ENCODE results near the gene PIK3R1.

DNA sequence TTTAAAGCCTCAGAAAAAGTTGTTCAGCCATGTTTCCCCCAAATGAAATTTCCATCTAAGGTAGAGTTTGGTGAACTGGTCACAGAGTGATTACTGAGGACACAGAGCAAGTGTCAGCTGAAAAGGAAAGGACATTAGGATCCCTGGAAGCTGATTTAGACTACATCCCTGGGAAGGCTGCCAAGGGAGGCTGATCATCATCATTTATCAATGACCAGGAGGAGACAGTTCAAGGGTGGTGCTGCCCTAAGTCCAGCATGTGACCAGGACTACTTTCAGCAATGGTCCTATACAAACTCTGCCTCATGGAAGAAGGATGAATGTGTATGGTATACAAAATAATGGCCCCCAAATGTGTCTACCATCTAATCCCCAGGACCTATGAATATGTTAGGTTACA lies 120.6 kb downstream of the PIK3R1 start:
- TF ChIP-seq, protein P1, sequence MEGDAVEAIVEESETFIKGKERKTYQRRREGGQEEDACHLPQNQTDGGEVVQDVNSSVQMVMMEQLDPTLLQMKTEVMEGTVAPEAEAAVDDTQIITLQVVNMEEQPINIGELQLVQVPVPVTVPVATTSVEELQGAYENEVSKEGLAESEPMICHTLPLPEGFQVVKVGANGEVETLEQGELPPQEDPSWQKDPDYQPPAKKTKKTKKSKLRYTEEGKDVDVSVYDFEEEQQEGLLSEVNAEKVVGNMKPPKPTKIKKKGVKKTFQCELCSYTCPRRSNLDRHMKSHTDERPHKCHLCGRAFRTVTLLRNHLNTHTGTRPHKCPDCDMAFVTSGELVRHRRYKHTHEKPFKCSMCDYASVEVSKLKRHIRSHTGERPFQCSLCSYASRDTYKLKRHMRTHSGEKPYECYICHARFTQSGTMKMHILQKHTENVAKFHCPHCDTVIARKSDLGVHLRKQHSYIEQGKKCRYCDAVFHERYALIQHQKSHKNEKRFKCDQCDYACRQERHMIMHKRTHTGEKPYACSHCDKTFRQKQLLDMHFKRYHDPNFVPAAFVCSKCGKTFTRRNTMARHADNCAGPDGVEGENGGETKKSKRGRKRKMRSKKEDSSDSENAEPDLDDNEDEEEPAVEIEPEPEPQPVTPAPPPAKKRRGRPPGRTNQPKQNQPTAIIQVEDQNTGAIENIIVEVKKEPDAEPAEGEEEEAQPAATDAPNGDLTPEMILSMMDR (IDR thresholded peaks at IDR 0.05) = no peak
- TF ChIP-seq POLR2A (IDR thresholded peaks at IDR 0.05) = no peak
